ENCODE results near the gene CXorf58.
A peak's percentile ranks its signal among the peaks of the same experiment; 100 is the strongest.
"Not testable (repeated sequence)": the region's sequence is repeated elsewhere in the genome, so short reads cannot be mapped to it uniquely, and the experiment has no call there.

CXorf58 gene

DNA sequence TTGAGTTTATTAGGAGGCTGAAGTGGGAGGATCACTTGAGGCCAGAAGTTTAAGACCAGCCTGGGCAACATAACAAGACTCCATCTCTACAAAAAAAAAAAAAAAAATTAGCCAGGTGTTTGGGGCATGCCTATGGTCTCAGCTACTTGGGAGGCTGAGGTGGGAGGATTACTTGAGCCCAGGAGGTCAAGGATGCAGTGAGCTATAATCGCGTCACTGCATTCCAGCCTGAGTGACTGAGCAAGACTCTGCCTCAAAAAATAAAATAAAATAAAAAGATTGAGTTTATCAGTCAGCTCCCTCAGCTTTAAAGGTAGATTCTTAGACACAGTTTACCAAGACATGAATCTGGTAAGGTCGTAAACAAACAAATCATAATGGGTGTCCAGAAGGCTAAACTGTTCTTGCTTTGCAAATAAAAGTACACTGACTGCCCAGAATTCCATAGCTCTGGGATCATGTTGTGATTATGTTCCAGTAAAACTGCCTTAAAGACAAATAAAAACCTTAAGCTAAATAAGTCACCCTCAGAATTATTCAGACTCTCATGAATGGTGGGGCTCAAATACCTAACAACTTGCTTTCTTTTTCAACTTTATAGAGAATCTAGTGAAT lies 18.8 kb upstream of the CXorf58 start:
- 0 out of 2 replicates have a peak overlapping the region, but pooled peaks have one; percentile 17 for H3K4me3 ChIP-seq (ENCODE audit: low read depth, low read length)
- TF ChIP-seq, protein P1, sequence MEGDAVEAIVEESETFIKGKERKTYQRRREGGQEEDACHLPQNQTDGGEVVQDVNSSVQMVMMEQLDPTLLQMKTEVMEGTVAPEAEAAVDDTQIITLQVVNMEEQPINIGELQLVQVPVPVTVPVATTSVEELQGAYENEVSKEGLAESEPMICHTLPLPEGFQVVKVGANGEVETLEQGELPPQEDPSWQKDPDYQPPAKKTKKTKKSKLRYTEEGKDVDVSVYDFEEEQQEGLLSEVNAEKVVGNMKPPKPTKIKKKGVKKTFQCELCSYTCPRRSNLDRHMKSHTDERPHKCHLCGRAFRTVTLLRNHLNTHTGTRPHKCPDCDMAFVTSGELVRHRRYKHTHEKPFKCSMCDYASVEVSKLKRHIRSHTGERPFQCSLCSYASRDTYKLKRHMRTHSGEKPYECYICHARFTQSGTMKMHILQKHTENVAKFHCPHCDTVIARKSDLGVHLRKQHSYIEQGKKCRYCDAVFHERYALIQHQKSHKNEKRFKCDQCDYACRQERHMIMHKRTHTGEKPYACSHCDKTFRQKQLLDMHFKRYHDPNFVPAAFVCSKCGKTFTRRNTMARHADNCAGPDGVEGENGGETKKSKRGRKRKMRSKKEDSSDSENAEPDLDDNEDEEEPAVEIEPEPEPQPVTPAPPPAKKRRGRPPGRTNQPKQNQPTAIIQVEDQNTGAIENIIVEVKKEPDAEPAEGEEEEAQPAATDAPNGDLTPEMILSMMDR (IDR thresholded peaks at IDR 0.05; ENCODE audit: low read depth, low read length), result no peak

DNA sequence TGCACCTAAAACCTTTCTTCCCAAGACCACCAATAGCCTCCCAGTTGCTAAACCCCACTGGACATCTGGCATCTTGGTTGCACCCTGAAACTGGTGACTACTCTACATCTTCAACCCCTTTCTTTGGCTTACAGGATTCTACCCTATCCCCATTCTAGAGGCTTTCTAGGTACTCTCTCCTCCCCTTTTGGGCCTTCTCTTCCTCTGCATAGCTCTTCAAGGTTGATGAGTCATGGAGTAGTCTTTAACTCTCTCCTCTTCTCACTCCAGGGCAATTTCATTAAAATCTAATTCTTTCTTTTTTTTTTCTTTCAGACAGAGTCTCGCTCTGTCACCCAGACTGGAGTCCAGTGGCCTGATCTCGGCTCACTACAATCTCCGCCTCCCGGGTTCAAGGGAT lies 16.9 kb upstream of the CXorf58 start:
- no peak overlapping the region for H3K4me3 ChIP-seq (ENCODE audit: low read depth, low read length)
- TF ChIP-seq, protein P1 (IDR thresholded peaks at IDR 0.05; ENCODE audit: low read depth, low read length), result no peak

DNA sequence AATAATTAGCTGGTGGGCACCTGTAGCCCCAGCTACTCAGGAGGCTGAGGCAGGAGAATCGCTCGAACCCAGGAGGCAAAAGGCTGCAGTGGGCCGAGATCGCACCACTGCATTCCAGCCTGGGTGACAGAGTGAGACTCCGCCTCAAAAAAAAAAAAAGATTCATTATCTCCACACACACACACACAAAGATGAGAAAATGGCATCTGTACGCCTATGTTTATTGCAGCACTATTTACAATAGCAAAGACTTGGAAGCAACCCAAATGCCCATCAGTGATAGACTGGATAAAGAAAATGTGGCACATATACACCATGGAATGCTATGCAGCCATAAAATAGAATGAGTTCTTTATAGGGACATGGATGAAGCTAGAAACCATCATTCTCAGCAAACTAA lies 12.8 kb upstream of the CXorf58 start:
- not testable (repeated sequence) for H3K4me3 ChIP-seq (ENCODE audit: low read depth, low read length)

DNA sequence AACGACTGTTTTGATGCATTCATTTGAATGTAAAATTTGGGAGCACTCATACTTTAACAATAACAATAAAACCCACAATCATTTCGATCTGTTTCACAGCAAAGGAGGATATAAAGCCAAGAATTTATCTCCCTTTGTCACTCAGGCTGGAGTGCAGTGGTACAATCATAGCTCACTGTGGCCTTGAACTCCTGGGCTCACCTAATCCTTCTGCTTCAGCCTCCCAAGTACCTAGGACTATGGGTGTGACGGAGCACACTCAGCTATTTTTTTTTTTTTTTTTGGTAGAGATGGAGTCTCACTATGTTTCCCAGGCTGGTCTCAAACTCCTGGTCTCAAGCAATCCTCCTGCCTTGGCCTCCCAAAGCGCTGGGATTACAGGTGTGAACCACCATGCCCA lies 11.3 kb upstream of the CXorf58 start:
- H3K4me3 ChIP-seq (ENCODE audit: low read depth, low read length), result not testable (repeated sequence)

DNA sequence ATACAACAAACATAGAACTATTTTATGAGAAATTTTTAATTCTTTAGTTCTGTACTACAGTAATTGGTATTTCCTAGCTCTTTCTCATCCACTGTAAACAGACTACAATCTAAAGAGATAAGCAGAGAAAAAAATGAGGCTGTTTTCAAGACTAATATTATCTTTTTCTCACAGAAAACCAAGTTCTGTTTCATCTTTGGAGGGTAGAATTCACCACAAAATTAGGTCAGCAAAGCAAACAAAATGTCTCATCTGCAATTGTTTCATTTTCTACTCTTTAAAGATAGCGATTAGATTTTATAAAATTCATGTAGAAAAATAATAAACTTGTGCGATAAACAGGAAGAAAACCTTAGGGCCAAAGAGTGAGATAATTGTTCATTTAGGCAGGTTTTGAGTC lies 10.8 kb upstream of the CXorf58 start:
- TF ChIP-seq, protein P1 (IDR thresholded peaks at IDR 0.05; ENCODE audit: low read depth, low read length), result no peak
- H3K4me3 ChIP-seq (ENCODE audit: low read depth, low read length), result no peak overlapping the region

DNA sequence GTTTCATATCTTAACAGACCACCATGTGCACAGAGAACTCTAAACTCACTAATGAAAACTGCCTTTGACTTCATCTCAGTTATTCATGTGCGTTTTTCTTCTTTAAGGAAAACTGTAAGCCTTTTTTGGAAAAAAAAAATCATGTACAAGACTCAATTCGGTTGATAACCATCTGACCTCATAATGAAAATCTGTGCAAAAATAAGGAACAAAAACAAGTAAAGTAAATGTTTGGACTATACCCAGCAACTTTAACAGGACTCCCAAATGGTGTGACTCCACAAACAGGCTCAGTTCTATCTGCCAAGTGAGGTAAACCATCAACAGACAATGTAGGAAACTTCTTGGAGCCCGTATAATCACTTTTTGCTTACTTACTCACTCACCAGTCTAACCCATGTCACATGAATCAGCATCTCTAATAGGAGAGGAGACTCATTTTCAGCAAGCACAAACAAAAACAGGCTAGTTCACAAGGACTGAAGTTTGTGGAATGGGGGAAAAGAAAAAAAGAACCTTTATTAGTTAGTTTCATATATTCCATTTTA lies 9.3 kb upstream of the CXorf58 start:
- H3K4me3 ChIP-seq (ENCODE audit: low read depth, low read length), result no peak overlapping the region

DNA sequence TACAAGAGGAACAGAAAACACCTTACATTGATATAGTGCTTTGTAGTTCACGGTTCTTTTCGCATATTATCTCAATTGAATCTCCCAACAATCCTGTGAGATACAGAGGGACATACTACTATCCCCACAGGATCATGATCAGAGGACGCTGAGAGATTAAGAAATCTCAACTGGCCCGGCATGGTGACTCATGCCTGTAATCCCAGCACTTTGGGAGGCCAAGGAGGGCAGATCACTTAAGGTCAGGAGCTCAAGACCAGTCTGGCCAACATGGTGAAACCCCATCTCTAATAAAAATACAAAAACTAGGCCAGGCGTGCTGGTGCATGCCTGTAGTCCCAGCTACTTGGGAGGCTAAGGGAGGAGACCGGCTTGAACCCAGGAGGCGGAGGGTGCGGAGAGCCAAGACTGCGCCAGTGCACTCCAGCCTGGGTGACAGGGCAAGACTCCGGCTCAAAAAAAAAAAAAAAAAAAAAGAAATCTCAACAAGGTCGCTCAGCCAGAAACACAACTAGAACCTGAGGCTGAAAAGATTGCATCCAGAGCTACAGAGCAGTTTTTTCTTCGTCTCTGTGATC lies 7.5 kb upstream of the CXorf58 start:
- TF ChIP-seq, protein P1 (IDR thresholded peaks at IDR 0.05; ENCODE audit: low read depth, low read length), result no peak

More for the DNA sequence above, 9.3 kb upstream of the CXorf58 start:
- TF ChIP-seq, protein P1 (IDR thresholded peaks at IDR 0.05; ENCODE audit: low read depth, low read length), result no peak

DNA sequence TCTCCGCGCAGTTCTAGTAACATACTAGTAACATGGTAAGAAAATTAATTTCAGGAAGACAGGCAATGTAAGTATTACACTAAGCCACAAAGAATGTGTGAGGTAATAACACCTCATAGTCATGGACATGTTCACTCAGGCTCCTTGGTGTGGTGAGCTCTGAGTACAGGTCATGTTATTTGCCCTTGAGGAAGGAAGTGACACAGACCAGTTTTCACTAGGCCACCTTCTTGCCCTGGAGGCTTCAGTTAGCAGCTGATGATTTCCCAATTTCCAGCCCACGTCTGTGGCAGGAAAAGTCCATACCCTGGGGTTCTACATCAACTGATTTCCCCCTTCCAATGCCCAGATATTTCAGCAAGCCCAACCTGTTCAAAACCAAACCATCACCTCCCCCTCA lies 6.7 kb upstream of the CXorf58 start:
- no peak overlapping the region for H3K4me3 ChIP-seq (ENCODE audit: low read depth, low read length)
- TF ChIP-seq, protein P1 (IDR thresholded peaks at IDR 0.05; ENCODE audit: low read depth, low read length), result no peak

More for the DNA sequence above, 7.5 kb upstream of the CXorf58 start:
- no peak overlapping the region for H3K4me3 ChIP-seq (ENCODE audit: low read depth, low read length)

All from WI38 (cell line).